Fibroblast of lung (primary cell): ENCODE measurements around the gene WNK3. TPM values are rescaled to one million over a fixed set of nuclear protein-coding genes. Genes with fewer than 3 reads are reported as not detected.
A peak's percentile ranks its signal among the peaks of the same experiment; 100 is the strongest.

ENCODE experiments used
- DNase-seq, 2 donors: peaks; one replicate each; pipeline versions ENCODE4 v3.0.0 to v3.0.0-alpha.2; 2010; ENCODE audit warnings: low read depth in 2 of 2
- H2AFZ ChIP-seq: 2 replicates; pipeline ENCODE4 v1.5.1; 2012; ENCODE audit warnings: low read length, control low read depth, inconsistent platforms
- H3K27ac ChIP-seq: 2 replicates; pipeline ENCODE4 v1.5.1; 2011; ENCODE audit warnings: low read length, control low read depth; ENCODE audit not compliant: insufficient read depth
- H3K27me3 ChIP-seq: 2 replicates; pipeline ENCODE4 v1.5.1; 2011; ENCODE audit warnings: mild to moderate bottlenecking, low read length; ENCODE audit not compliant: control insufficient read depth, insufficient read depth
- H3K36me3 ChIP-seq: 2 replicates; pipeline ENCODE4 v1.5.1; 2011; ENCODE audit warnings: low read length; ENCODE audit not compliant: control insufficient read depth, insufficient read depth
- H3K4me1 ChIP-seq: 2 replicates; pipeline ENCODE4 v1.5.1; 2011; ENCODE audit warnings: low read length; ENCODE audit not compliant: control insufficient read depth, insufficient read depth; ENCODE audit errors: extremely low read depth
- H3K4me2 ChIP-seq: 2 replicates; pipeline ENCODE4 v1.5.1; 2011; ENCODE audit warnings: low read length, control low read depth; ENCODE audit not compliant: insufficient read depth; ENCODE audit errors: extremely low read depth
- H3K4me3 ChIP-seq, 4 experiments: fragments of 200-600 bp in 1 of 4; sonication (generic) in 1 of 4; replicated peaks in 1 of 4; 2 replicates each; pipeline ENCODE4 v1.5.1; 2011 to 2016; ENCODE audit warnings: low read length in 4 of 4, low read depth in 3 of 4, mild to moderate bottlenecking in 3 of 4, control low read depth in 2 of 4, inconsistent platforms in 1 of 4, mixed read lengths in 1 of 4; ENCODE audit not compliant: insufficient read depth in 1 of 4; ENCODE audit errors: control extremely low read depth in 1 of 4
- H3K79me2 ChIP-seq: 2 replicates; pipeline ENCODE4 v1.5.1; 2012; ENCODE audit warnings: mild to moderate bottlenecking, low read length, inconsistent platforms; ENCODE audit not compliant: control insufficient read depth, insufficient read depth
- H3K9ac ChIP-seq: 2 replicates; pipeline ENCODE4 v1.5.1; 2011; ENCODE audit warnings: mild to moderate bottlenecking, low read length, control low read depth; ENCODE audit not compliant: insufficient read depth
- H3K9me3 ChIP-seq: 2 replicates; pipeline ENCODE4 v1.5.1; 2012; ENCODE audit warnings: low read depth, low read length; ENCODE audit not compliant: control insufficient read depth, insufficient read depth
- H4K20me1 ChIP-seq: 2 replicates; pipeline ENCODE4 v1.5.1; 2011; ENCODE audit warnings: low read length; ENCODE audit not compliant: control insufficient read depth, insufficient read depth; ENCODE audit errors: extremely low read depth
- CTCF ChIP-seq, 2 donors: IDR thresholded peaks in 1 of 2; conservative IDR thresholded peaks in 1 of 2; 1 replicate in 1 of 2; 2 replicates in 1 of 2; pipeline ENCODE4 v1.5.1; 2011 to 2012; ENCODE audit warnings: low read length in 2 of 2, control low read depth in 1 of 2, inconsistent platforms in 1 of 2, low read depth in 1 of 2, mild to moderate bottlenecking in 1 of 2
- EZH2 ChIP-seq: IDR thresholded peaks from 2 replicates; pipeline ENCODE4 v1.5.1; 2012; ENCODE audit warnings: low read length, control low read depth, mild to moderate bottlenecking; ENCODE audit errors: missing control alignments
- polyA plus RNA-seq, 2 donors: library from polyadenylated mRNA; depleted of rRNA in 1 of 2; stranded (reverse) in 1 of 2; unstranded in 1 of 2; fragments of >200 nt; gene quantifications; 2 replicates each; pipeline ENCODE4 v1.2.1, GENCODE V29; 2011 to 2012; ENCODE audit warnings: missing spikeins in 1 of 2
- total RNA-seq: library from RNA; depleted of rRNA; stranded (reverse); fragments of >200 nt; gene quantifications from 2 replicates; pipeline ENCODE4 v1.2.1, GENCODE V29; 2014

The WNK3 gene
- total and polyA plus RNA-seq, 2 donors (not counting 1 experiment from before 2014, with no cell fraction given): 0.17 to 0.24 TPM

GRCh38 chrX:54180403-54180802 lies 177.4 kb downstream of the WNK3 start:
- Histone ChIP-seq H3K79me2 (peaks cover 51% of the 10 kb centered on the region), H3K27ac (no peak overlapping the region), H2AFZ (no peak overlapping the region), H3K4me2 (peak overlapping the region; percentile 73), H3K4me3 (peak overlapping the region; percentile 21 to 72 (median 56)), H4K20me1 (no peaks in the 10 kb centered on the region), H3K27me3 (no peaks in the 10 kb centered on the region), H3K36me3 (no peaks in the 10 kb centered on the region), H3K4me1 (no peaks in the 10 kb centered on the region), H3K9me3 (no peaks in the 10 kb centered on the region), H3K9ac (no peak overlapping the region)
- no peak for TF ChIP-seq CTCF (conservative IDR thresholded peaks at IDR 0.05 in 1 of 2, IDR thresholded peaks at IDR 0.05 in 1 of 2; ENCODE audit: low read depth in 1 of 2, low read length in 2 of 2)
- TF ChIP-seq EZH2: no peak
- peak in 1 of 2 donors; percentile 57 for DNase-seq

GRCh38 chrX:54178100-54178940 lies 179.5 kb downstream of the WNK3 start:
- Histone ChIP-seq H4K20me1 (no peaks in the 10 kb centered on the region), H3K9ac (no peak overlapping the region), H3K4me2 (peak overlapping the region; percentile 59), H3K9me3 (no peaks in the 10 kb centered on the region), H2AFZ (no peak overlapping the region), H3K4me1 (no peaks in the 10 kb centered on the region), H3K36me3 (no peaks in the 10 kb centered on the region), H3K27me3 (no peaks in the 10 kb centered on the region), H3K4me3 (peak overlapping the region in 2 of 4 experiments; percentile 22 to 72), H3K27ac (no peak overlapping the region), H3K79me2 (peaks cover 55% of the 10 kb centered on the region)
- peak; percentile 80 to 86 for DNase-seq
- TF ChIP-seq EZH2: no peak
- no peak for TF ChIP-seq CTCF (conservative IDR thresholded peaks at IDR 0.05 in 1 of 2, IDR thresholded peaks at IDR 0.05 in 1 of 2; ENCODE audit: low read depth in 1 of 2, low read length in 2 of 2)

GRCh38 chrX:54177306-54177705 lies 180.5 kb downstream of the WNK3 start:
- no peak overlapping the region for H3K27ac ChIP-seq
- no peaks in the 10 kb centered on the region for H3K4me1 ChIP-seq
- no peaks in the 10 kb centered on the region for H3K9me3 ChIP-seq
- H3K36me3 ChIP-seq: no peaks in the 10 kb centered on the region
- no peaks in the 10 kb centered on the region for H3K27me3 ChIP-seq
- H3K4me2 ChIP-seq: no peak overlapping the region
- no peak overlapping the region for H3K4me3 ChIP-seq
- TF ChIP-seq CTCF (conservative IDR thresholded peaks at IDR 0.05 in 1 of 2, IDR thresholded peaks at IDR 0.05 in 1 of 2; ENCODE audit: low read depth in 1 of 2, low read length in 2 of 2) (no peak), EZH2 (no peak)
- H4K20me1 ChIP-seq: no peaks in the 10 kb centered on the region
- no peak for DNase-seq
- no peak overlapping the region for H3K9ac ChIP-seq
- peaks cover 52% of the 10 kb centered on the region for H3K79me2 ChIP-seq
- H2AFZ ChIP-seq: no peak overlapping the region
